ENCODE results near the gene PAPSS1.
"Not testable (repeated sequence)": the region's sequence is repeated elsewhere in the genome, so short reads cannot be mapped to it uniquely, and the experiment has no call there.

Gene PAPSS1

GRCh38 chr4:107725281-107725859 lies 5.3 kb upstream of the PAPSS1 start:
- no peak for DNase-seq

- DNase-seq, result not testable (repeated sequence)
Measured at GRCh38 chr4:107723331-107723730, 3.3 kb upstream of the PAPSS1 start.

GRCh38 chr4:107721436-107722100 lies 1.5 kb upstream of the PAPSS1 start:
- peak; percentile 65 for DNase-seq

GRCh38 chr4:107719207-107719921 lies 670 bp downstream of the PAPSS1 start:
- peak; percentile 60 for DNase-seq

GRCh38 chr4:107718351-107718965 lies 1.6 kb downstream of the PAPSS1 start:
- no peak for DNase-seq

GRCh38 chr4:107714256-107714655 lies 5.8 kb downstream of the PAPSS1 start:
- DNase-seq, result no peak

- no peak for DNase-seq
Measured at GRCh38 chr4:107712236-107712635, 7.8 kb downstream of the PAPSS1 start.

GRCh38 chr4:107711831-107712230 lies 8.2 kb downstream of the PAPSS1 start:
- DNase-seq, result no peak

- DNase-seq, result no peak
Measured at GRCh38 chr4:107710493-107711459, 9.3 kb downstream of the PAPSS1 start.

- no peak for DNase-seq
Measured at GRCh38 chr4:107709916-107710315, 10.1 kb downstream of the PAPSS1 start.

GRCh38 chr4:107708225-107708624 lies 11.8 kb downstream of the PAPSS1 start:
- no peak for DNase-seq

GRCh38 chr4:107705742-107706556 lies 14.1 kb downstream of the PAPSS1 start:
- no peak for DNase-seq

GRCh38 chr4:107701565-107701964 lies 18.5 kb downstream of the PAPSS1 start:
- DNase-seq, result no peak

GRCh38 chr4:107699466-107700206 lies 20.4 kb downstream of the PAPSS1 start:
- no peak for DNase-seq

GRCh38 chr4:107696187-107696586 lies 23.8 kb downstream of the PAPSS1 start:
- not testable (repeated sequence) for DNase-seq

GRCh38 chr4:107693132-107693531 lies 26.9 kb downstream of the PAPSS1 start:
- DNase-seq, result no peak

- no peak for DNase-seq
Measured at GRCh38 chr4:107692202-107692601, 27.8 kb downstream of the PAPSS1 start.

GRCh38 chr4:107691378-107691777 lies 28.7 kb downstream of the PAPSS1 start:
- no peak for DNase-seq

- no peak for DNase-seq
Measured at GRCh38 chr4:107689912-107690587, 30.0 kb downstream of the PAPSS1 start.

- no peak for DNase-seq
Measured at GRCh38 chr4:107688421-107688820, 31.6 kb downstream of the PAPSS1 start.
